ENCODE data around the gene ULK4.

DNA sequence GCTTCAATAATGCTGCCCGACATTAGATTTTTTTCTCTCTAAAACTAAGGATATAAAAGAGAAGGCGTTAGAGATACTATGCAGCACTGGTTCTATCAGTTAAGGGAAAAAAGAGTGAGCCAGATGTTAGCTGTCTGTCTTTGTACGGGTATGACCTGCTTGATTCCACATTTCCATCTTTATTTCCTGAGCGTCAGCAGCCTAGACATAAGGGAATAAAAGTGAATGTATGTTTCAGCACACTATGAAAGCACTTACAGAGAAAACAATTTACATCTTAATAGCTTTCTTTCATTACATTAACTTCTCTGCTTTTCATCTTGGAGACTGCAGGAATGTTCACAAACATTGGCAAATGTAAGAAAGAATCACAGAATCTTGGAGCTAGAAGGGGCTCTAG lies 443.3 kb downstream of the ULK4 start:
- TF ChIP-seq CTCF (IDR thresholded peaks at IDR 0.05 in 2 of 3, conservative IDR thresholded peaks at IDR 0.05 in 1 of 3; ENCODE audit: borderline replicate concordance in 1 of 3, insufficient read depth in 1 of 3, low read depth in 2 of 3, low read length in 2 of 3), result no peak
- no peak for TF ChIP-seq POLR2A (IDR thresholded peaks at IDR 0.05; ENCODE audit: borderline replicate concordance, extremely low read depth, insufficient read depth, insufficient read length)
- no peak for TF ChIP-seq ZNF274 (IDR thresholded peaks at IDR 0.05; ENCODE audit: low read depth, low read length)
